ENCODE data around the gene PIF1.
A peak's percentile ranks its signal among the peaks of the same experiment; 100 is the strongest.

The PIF1 gene

DNA sequence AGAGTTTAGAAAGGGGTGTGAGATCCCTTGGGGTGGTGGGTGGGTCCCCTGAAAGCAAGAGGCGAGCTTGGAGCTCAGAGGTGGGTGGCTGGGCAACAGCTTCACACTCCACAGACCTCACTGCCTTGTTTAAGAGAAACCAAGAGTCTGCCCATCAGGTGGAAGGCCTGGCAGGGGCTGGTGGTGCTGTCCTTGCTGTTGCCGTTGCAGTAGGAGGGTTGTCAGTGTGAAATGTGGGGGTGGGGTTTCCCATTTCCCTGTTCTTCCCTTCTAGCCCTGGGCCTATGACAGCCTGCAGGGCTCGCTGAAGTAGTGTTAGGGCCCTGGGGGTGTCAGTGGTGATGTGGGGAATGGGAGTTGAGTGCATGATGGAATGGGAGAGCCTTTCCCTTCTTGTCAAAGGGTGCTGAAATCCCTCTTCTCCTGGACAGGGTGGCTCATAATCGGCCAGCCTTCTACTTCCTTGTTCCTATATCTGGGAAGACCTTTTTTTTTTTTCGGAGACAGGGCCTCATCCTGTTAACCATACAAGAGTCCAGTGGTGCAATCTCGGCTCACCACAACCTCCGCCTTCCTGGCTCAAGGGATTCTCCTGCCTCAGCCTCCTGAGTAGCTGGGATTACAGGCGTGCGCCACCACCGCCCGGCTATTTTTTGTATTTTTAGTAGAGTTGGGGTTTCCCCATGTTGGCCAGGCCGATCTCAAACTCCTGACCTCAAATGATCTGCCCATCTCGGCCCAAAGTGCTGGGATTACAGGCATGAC, 20.6 kb upstream of the PIF1 start:
- H3K9ac ChIP-seq (ENCODE audit: low read length), result peak overlapping the region; percentile 98
- no peak for DNase-seq (ENCODE audit: low read depth)
- H3K36me3 ChIP-seq (ENCODE audit: control insufficient read depth, insufficient read depth, low read length, severe bottlenecking), result peaks cover 45% of the 10 kb centered on the region
- peaks cover 58% of the 10 kb centered on the region for H3K4me1 ChIP-seq (ENCODE audit: control insufficient read depth, insufficient read depth, low read length)
- no peaks in the 10 kb centered on the region for H3K27me3 ChIP-seq (replicated peaks; ENCODE audit: control insufficient read depth, insufficient read depth, low read length)
- no peaks in the 10 kb centered on the region for H3K9me3 ChIP-seq (ENCODE audit: control insufficient read depth, low read length)
- peak overlapping the region; percentile 98 for H3K4me3 ChIP-seq (ENCODE audit: low read length)

DNA sequence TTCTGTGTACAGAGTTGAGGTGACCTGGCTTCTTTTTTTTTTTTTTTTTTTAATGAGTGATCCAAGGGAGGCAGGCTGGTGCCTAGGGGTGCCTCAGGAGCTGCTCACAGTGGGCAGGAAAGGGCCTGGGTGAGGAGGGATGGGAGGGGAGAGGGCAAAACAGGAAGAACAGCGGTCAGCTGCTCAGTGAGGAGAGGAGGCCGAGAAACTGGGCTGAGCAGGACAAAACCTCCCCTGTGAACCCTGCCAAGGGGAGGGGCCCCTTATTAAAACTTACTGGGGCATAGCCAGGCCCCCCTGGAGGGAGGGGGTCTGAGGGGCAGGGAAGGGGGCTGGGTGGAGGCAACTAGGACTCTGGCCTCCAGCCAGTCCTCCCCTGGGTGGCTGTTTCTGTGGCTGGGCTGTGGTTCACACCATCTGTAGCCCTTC, 19.8 kb upstream of the PIF1 start:
- peak overlapping the region; percentile 98 for H3K4me3 ChIP-seq (ENCODE audit: low read length)
- peaks cover 37% of the 10 kb centered on the region for H3K36me3 ChIP-seq (ENCODE audit: control insufficient read depth, insufficient read depth, low read length, severe bottlenecking)
- peaks cover 56% of the 10 kb centered on the region for H3K4me1 ChIP-seq (ENCODE audit: control insufficient read depth, insufficient read depth, low read length)
- H3K27me3 ChIP-seq (replicated peaks; ENCODE audit: control insufficient read depth, insufficient read depth, low read length), result no peaks in the 10 kb centered on the region
- peak overlapping the region; percentile 98 for H3K9ac ChIP-seq (ENCODE audit: low read length)
- no peak for DNase-seq (ENCODE audit: low read depth)
- no peaks in the 10 kb centered on the region for H3K9me3 ChIP-seq (ENCODE audit: control insufficient read depth, low read length)

DNA sequence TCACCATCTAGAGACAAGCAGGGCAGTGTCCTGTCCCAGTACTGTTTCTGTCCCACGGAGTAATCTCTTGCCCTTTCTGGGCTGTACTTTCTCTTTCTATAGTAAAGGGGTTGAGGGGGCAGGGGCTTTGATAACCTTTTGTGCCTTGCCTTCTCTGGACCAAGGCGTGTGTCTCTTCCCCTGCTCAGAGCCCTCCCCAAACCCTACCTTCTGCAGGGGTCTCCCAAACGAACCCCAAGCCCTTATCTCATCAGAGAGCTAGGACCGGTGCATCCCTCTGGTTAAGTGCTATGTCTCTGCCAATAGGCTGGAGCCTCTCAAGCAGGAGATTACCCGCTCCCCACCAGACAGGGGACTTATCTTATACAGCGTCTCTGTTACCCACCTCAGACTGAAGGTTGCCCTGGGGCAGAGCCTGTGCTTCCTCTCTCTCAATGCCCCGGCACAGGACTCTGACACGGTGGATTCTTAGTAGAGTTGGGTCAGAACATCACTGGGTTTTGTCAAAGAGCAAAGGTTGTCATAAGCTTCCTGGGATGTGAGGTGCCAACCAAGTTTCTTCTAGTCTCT, 19.2 kb upstream of the PIF1 start:
- H3K27me3 ChIP-seq (replicated peaks; ENCODE audit: control insufficient read depth, insufficient read depth, low read length), result no peaks in the 10 kb centered on the region
- peak overlapping the region; percentile 98 for H3K9ac ChIP-seq (ENCODE audit: low read length)
- H3K4me1 ChIP-seq (ENCODE audit: control insufficient read depth, insufficient read depth, low read length), result peaks cover 55% of the 10 kb centered on the region
- H3K4me3 ChIP-seq (ENCODE audit: low read length), result peak overlapping the region; percentile 98
- H3K36me3 ChIP-seq (ENCODE audit: control insufficient read depth, insufficient read depth, low read length, severe bottlenecking), result peaks cover 31% of the 10 kb centered on the region
- no peaks in the 10 kb centered on the region for H3K9me3 ChIP-seq (ENCODE audit: control insufficient read depth, low read length)
- no peak for DNase-seq (ENCODE audit: low read depth)

DNA sequence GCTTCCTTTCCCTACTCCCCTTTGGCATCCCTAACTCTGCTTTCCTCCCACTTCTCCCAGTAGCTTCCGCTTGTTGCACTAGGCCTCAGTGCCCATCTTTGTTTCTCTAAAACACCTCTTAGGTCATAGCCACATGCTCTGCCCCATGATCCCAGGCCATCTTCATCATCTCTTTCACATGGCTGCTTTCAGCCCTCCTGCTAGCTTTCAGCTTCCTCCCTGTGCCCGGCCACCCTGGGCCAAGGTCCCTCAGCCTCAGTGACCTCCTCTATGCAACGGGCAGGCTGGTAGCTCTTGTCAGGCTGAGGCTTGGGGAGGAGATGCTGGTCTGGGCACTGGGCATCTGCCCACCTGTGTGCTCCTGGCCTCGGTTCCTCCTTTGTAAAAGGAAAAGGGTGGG, 18.5 kb upstream of the PIF1 start:
- peak overlapping the region; percentile 98 for H3K9ac ChIP-seq (ENCODE audit: low read length)
- no peaks in the 10 kb centered on the region for H3K9me3 ChIP-seq (ENCODE audit: control insufficient read depth, low read length)
- no peak for DNase-seq (ENCODE audit: low read depth)
- H3K36me3 ChIP-seq (ENCODE audit: control insufficient read depth, insufficient read depth, low read length, severe bottlenecking), result peaks cover 25% of the 10 kb centered on the region
- H3K4me3 ChIP-seq (ENCODE audit: low read length), result peak overlapping the region; percentile 98
- peaks cover 55% of the 10 kb centered on the region for H3K4me1 ChIP-seq (ENCODE audit: control insufficient read depth, insufficient read depth, low read length)
- no peaks in the 10 kb centered on the region for H3K27me3 ChIP-seq (replicated peaks; ENCODE audit: control insufficient read depth, insufficient read depth, low read length)

DNA sequence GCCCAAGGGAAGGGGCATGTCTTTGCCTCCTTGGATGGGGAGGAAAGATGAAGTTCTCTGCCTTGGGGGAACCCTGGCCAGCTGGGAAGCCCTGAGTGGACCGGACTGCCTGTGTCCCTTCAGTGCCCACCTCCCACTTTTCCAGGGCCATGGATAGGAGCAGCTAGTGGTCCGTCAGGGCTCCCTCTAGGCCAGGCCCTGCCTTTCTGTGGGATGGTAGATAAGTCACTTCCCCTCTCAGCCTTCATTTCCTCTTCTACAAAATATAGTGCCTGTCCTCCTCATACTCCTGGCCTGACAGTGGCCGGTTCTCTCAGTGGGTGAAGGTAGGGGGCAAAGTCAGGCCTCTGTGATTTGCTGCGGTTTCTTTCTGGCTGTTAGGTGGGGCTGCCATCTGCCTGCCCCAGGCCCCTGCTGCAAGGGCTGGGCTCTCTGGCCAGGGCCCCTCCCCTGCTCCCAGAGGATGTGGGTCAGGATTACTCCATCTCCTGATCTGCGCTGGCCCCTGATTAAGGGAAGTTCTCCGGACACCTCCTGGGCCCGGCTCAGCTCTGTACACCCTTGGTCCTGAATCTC, 17.6 kb upstream of the PIF1 start:
- Histone ChIP-seq H3K36me3 (ENCODE audit: control insufficient read depth, insufficient read depth, low read length, severe bottlenecking) (peaks cover 16% of the 10 kb centered on the region), H3K9ac (ENCODE audit: low read length) (peak overlapping the region; percentile 98), H3K4me1 (ENCODE audit: control insufficient read depth, insufficient read depth, low read length) (peaks cover 49% of the 10 kb centered on the region), H3K9me3 (ENCODE audit: control insufficient read depth, low read length) (no peaks in the 10 kb centered on the region), H3K27me3 (replicated peaks; ENCODE audit: control insufficient read depth, insufficient read depth, low read length) (no peaks in the 10 kb centered on the region), H3K4me3 (ENCODE audit: low read length) (peak overlapping the region; percentile 98)
- DNase-seq (ENCODE audit: low read depth), result no peak

DNA sequence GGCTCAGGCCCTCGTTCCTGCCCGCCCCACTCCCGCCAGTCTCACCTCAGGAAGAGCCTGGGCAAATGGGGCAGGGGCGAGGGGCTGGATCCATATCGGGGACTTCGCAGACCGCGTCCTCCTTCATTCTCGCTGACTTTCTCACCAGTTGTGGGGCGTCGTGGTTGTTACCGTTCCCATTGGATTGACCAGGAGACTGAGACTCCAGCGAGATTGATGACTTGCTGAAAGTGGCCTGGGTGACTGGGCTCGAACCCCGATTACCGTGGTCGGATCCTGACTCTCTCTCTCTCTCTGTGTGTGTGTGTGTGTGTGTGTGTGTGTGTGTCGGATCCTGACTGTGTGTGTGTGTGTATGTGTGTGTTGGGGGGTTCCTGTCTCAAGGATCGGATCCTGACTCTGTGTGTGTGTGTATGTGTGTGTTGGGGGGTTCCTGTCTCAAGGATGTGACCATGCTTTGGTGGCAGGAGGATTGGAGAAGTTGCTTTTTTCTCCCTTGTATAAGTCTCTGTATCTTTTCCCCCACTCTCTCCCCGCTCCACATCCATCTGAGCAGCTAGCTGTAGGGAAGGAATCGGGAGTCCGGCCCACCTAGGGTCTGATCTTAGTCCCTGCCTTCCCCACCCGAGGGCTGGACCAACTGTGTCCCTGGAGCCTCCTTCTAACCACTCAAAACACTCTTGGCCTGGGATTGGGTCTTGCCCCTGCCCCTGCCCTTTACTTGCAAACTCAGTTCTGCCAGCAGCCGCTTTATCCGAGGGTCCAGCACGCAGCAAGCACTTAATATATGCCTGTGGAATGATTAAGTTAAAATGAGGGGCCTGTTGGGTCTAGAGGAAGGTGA, 16.9 kb upstream of the PIF1 start:
- Histone ChIP-seq H3K4me3 (ENCODE audit: low read length) (peak overlapping the region; percentile 98), H3K27me3 (replicated peaks; ENCODE audit: control insufficient read depth, insufficient read depth, low read length) (no peaks in the 10 kb centered on the region), H3K4me1 (ENCODE audit: control insufficient read depth, insufficient read depth, low read length) (peaks cover 42% of the 10 kb centered on the region), H3K36me3 (ENCODE audit: control insufficient read depth, insufficient read depth, low read length, severe bottlenecking) (peaks cover 13% of the 10 kb centered on the region), H3K9me3 (ENCODE audit: control insufficient read depth, low read length) (no peaks in the 10 kb centered on the region), H3K9ac (ENCODE audit: low read length) (peak overlapping the region; percentile 98)
- DNase-seq (ENCODE audit: low read depth), result peak; percentile 51

DNA sequence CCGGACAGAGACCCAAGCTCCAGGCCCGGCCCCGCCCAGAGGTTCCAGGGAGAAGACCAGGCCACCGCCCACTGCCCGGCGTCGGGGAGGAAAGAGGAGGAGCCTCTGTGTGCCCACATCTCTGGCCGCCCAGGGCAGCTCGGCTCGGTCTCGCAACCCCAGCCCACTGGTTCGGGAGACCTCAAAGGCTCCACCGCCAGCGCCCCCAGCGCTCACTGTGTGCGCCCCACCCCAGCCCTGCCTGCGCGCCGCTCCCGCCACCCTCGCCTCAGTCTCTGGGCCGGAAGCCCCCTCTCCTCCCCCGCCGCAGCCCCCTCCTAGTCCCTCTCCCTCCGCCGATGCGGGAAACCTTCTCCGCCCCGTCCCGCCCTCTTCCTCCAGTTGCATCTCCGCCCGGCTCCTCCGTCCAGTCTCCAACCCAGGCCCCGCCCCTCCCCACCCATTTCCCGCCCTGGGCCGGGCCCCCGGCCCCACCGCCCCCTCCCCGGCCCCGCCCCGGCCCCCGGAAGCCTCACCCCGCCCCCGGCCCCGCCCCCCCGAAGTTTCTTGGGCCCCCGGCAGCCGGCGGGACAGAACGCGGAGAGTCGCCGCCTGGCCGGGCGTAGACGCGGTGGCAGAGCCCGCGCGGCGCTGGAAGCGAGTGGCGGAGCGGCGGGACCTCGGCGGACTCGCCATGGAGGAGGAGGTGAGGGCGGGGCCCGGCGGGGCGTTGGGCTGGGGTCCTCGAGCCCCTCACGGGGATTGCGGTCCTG, 16.1 kb upstream of the PIF1 start, which contains the start of gene PLEKHO2:
Gene PLEKHO2, plus strand, starts transcription at position 572 of the 752 bp plus-strand sequence. Its CDS starts 102 bp downstream, at position 674.
- Histone ChIP-seq H3K36me3 (ENCODE audit: control insufficient read depth, insufficient read depth, low read length, severe bottlenecking) (peaks cover 7% of the 10 kb centered on the region), H3K27me3 (replicated peaks; ENCODE audit: control insufficient read depth, insufficient read depth, low read length) (no peaks in the 10 kb centered on the region), H3K4me1 (ENCODE audit: control insufficient read depth, insufficient read depth, low read length) (peaks cover 36% of the 10 kb centered on the region), H3K9ac (ENCODE audit: low read length) (peak within 1 kb of the TSS; percentile 98), H3K4me3 (ENCODE audit: low read length) (peak within 1 kb of the TSS; percentile 98), H3K9me3 (ENCODE audit: control insufficient read depth, low read length) (no peaks in the 10 kb centered on the region)
- DNase-seq (ENCODE audit: low read depth), result peak; percentile 98

DNA sequence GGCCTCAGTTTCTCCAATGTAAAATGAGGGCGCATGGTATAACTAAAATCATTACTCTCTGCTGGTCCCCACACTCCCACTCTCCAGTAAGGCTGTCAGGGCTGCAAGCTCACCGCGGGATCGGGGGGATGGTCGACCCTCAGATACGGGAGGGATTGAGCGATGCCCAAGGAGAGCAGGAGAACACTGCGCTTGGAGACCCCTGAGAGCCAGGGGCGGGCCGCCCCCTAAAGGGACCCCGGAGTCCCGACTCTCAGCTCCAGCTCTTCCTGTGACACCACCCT, 15.6 kb upstream of the PIF1 start:
- Histone ChIP-seq H3K4me1 (ENCODE audit: control insufficient read depth, insufficient read depth, low read length) (peaks cover 38% of the 10 kb centered on the region), H3K36me3 (ENCODE audit: control insufficient read depth, insufficient read depth, low read length, severe bottlenecking) (peaks cover 4% of the 10 kb centered on the region), H3K27me3 (replicated peaks; ENCODE audit: control insufficient read depth, insufficient read depth, low read length) (no peaks in the 10 kb centered on the region), H3K9ac (ENCODE audit: low read length) (peak overlapping the region; percentile 94), H3K9me3 (ENCODE audit: control insufficient read depth, low read length) (no peaks in the 10 kb centered on the region), H3K4me3 (ENCODE audit: low read length) (peak overlapping the region; percentile 87)
- no peak for DNase-seq (ENCODE audit: low read depth)

DNA sequence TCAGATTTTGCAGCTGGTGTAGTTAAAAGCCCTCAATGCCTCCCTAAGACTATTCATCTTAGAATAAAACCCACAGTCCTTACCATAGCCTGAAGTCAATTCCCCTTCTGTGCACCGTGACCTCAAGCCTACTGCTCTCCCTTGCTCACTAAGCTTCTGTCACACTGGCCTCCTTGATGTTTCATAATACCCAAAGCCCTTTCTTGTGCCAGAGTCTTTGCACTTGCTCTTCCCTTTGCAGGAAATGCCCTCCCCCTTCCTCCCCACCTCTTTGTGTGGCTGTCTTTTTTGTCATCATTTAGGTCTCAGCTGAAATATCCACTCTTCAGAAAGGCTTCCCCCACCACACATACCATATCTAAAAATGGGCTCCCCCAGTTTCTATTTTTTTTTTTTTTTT, 12.1 kb upstream of the PIF1 start:
- Histone ChIP-seq H3K27me3 (replicated peaks; ENCODE audit: control insufficient read depth, insufficient read depth, low read length) (no peaks in the 10 kb centered on the region), H3K4me1 (ENCODE audit: control insufficient read depth, insufficient read depth, low read length) (peaks cover 16% of the 10 kb centered on the region), H3K4me3 (ENCODE audit: low read length) (no peak overlapping the region), H3K9ac (ENCODE audit: low read length) (no peak overlapping the region), H3K36me3 (ENCODE audit: control insufficient read depth, insufficient read depth, low read length, severe bottlenecking) (no peaks in the 10 kb centered on the region), H3K9me3 (ENCODE audit: control insufficient read depth, low read length) (no peaks in the 10 kb centered on the region)
- DNase-seq (ENCODE audit: low read depth), result no peak

DNA sequence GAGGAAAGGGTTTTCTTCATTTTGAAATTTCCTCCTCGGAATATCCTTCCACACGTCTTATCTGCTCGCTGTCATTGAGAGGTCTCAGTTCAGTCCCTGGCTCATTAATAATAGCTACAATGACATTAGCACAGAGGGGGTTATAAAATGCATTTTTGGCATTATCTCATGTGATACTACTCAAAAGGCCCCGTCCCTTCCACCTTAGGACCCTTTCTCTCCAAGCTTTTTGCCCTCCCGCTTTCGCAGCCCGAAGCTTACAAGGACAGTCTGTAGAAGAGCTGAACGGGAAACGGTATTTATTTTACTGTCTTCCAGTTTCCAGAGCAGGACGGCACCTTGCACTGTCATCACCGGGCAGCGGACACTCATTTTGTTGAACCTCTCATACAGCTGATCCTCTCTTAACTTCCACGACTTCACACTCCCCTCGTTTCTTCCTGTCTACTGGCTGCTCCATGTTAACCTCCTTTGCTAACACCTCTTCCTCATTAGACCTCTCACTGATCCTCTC, 10.6 kb upstream of the PIF1 start:
- no peaks in the 10 kb centered on the region for H3K36me3 ChIP-seq (ENCODE audit: control insufficient read depth, insufficient read depth, low read length, severe bottlenecking)
- no peaks in the 10 kb centered on the region for H3K9me3 ChIP-seq (ENCODE audit: control insufficient read depth, low read length)
- DNase-seq (ENCODE audit: low read depth), result no peak
- peak overlapping the region; percentile 70 for H3K9ac ChIP-seq (ENCODE audit: low read length)
- no peaks in the 10 kb centered on the region for H3K27me3 ChIP-seq (replicated peaks; ENCODE audit: control insufficient read depth, insufficient read depth, low read length)
- peak overlapping the region; percentile 63 for H3K4me3 ChIP-seq (ENCODE audit: low read length)
- peaks cover 16% of the 10 kb centered on the region for H3K4me1 ChIP-seq (ENCODE audit: control insufficient read depth, insufficient read depth, low read length)

Measured in adipocyte (in vitro differentiated cells).